ENCODE data around the gene SLC51A. TPM values are rescaled to one million over a fixed set of nuclear protein-coding genes. Genes with fewer than 3 reads are reported as not detected.

The SLC51A gene
- total and polyA plus RNA-seq, 2 donors (not counting 1 experiment from before 2014, with no cell fraction given) = not detected

DNA sequence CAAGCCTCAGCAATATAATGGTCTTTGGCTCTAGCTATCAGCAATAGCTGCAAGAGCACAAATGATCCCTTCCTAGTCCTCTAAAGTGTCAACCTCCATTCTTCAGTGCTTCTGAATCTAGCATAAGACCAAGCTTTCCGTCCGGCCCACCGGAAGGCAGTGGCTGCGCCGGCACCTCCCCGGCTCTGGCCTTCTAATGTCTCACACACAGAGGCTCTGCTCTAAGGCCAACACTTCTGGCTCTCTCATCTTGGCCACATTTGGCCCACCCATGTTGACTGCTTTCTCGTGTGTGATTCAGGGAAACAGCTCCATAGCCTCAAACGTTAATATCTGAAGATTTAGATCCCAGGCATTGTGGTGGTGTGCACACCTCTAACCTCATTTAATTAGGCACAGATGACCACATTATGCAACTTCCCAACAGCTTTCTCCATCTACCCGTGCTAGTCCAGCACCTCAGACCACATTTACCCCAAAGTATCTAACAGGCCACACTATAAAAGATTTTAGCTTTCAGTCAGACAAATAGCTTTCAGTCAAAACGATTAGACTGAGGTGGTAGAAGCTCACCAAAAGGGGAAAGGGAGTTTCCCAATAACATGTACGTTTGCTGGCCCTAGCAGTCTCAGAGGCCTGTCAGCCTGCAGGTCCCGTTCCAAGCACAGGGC lies 19.3 kb downstream of the SLC51A start:
- DNase-seq (no peak), ATAC-seq (ENCODE audit: low read depth) (no peak)
- Mint-ChIP-seq H3K4me3 (no peak overlapping the region), H3K27ac (no peak overlapping the region), H3K9me3 (ENCODE audit: insufficient read depth) (no peaks in the 10 kb centered on the region), H3K4me1 (peaks cover 9% of the 10 kb centered on the region), H3K27me3 (no peaks in the 10 kb centered on the region)
- Histone ChIP-seq H3K9me3 (ENCODE audit: control extremely low read depth in 1 of 3, control insufficient read depth in 2 of 3, insufficient read depth in 1 of 3, low read length in 2 of 3) (no peaks in the 10 kb centered on the region), H3K4me1 (ENCODE audit: control insufficient read depth in 2 of 2, insufficient read depth in 2 of 2, low read length in 2 of 2) (peaks cover 0 to 5% of the 10 kb centered on the region in 2 donors), H3K36me3 (replicated peaks in 1 of 2; ENCODE audit: control extremely low read depth in 1 of 2, control insufficient read depth in 1 of 2, extremely low read depth in 1 of 2, insufficient read depth in 2 of 2, low read length in 1 of 2) (peaks cover 0 to 32% of the 10 kb centered on the region in 2 experiments), H3K9ac (ENCODE audit: low read length) (no peak overlapping the region), H2AFZ (ENCODE audit: insufficient read depth, low read depth, low read length, poor library complexity, severe bottlenecking) (no peak overlapping the region), H3K27ac (ENCODE audit: low read length in 2 of 2) (no peak overlapping the region), H4K20me1 (ENCODE audit: control insufficient read depth, insufficient read depth, low read length, poor library complexity, severe bottlenecking) (no peaks in the 10 kb centered on the region), H3K27me3 (replicated peaks in 1 of 4; ENCODE audit: control extremely low read depth in 1 of 4, control insufficient read depth in 3 of 4, insufficient read depth in 4 of 4, low read length in 3 of 4) (no peaks in the 10 kb centered on the region), H3K4me2 (replicated peaks; ENCODE audit: low read depth, low read length, poor library complexity, severe bottlenecking) (no peak overlapping the region), H3K4me3 (ENCODE audit: control extremely low read depth in 1 of 5, extremely low read depth in 1 of 5, insufficient read depth in 1 of 5, low read depth in 2 of 5, low read length in 4 of 5) (no peak overlapping the region), H3K79me2 (ENCODE audit: control insufficient read depth, insufficient read depth, low read length) (no peaks in the 10 kb centered on the region)
- POLR2A ChIA-PET = no interaction called here
- CTCF ChIA-PET = interaction anchor here (1.1 to 1.9 kb wide), 2 partner anchors 18 to 162 kb away, joined by 3 to 8 read pairs; no protein-coding TSS in a partner anchor
- intact Hi-C loops (cut with micrococcal nuclease) = no loop called here
- 92% methylated on average over 11 of the region's 12 CpGs for WGBS (ENCODE audit: insufficient coverage)
- TF ChIP-seq, protein P1, sequence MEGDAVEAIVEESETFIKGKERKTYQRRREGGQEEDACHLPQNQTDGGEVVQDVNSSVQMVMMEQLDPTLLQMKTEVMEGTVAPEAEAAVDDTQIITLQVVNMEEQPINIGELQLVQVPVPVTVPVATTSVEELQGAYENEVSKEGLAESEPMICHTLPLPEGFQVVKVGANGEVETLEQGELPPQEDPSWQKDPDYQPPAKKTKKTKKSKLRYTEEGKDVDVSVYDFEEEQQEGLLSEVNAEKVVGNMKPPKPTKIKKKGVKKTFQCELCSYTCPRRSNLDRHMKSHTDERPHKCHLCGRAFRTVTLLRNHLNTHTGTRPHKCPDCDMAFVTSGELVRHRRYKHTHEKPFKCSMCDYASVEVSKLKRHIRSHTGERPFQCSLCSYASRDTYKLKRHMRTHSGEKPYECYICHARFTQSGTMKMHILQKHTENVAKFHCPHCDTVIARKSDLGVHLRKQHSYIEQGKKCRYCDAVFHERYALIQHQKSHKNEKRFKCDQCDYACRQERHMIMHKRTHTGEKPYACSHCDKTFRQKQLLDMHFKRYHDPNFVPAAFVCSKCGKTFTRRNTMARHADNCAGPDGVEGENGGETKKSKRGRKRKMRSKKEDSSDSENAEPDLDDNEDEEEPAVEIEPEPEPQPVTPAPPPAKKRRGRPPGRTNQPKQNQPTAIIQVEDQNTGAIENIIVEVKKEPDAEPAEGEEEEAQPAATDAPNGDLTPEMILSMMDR (IDR thresholded peaks at IDR 0.05) = no peak
- TF ChIP-seq EZH2 (IDR thresholded peaks at IDR 0.05; ENCODE audit: borderline replicate concordance, insufficient read depth, low read depth, low read length, poor library complexity, severe bottlenecking) = no peak

DNA sequence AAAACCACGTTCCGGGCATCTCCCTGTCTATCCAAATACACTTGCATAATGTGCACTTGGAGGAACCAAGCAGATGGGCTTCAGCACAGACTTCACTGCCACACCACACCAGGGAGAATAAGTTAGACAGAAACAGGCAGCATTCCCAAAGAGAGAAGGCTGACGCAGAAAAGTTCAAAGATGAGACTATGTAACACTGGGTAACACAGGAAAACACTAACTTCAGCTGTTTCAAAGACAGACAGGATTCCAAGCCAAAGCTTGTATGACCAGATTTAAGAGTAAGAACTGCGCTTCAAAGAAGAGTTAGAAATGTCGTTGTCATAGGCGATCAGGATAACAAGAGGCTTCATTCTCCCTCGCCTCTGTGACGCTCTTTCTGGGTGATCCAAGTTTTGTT lies 19.9 kb downstream of the SLC51A start:
- Histone ChIP-seq H3K27ac (ENCODE audit: low read length in 2 of 2) (no peak overlapping the region), H3K36me3 (replicated peaks in 1 of 2; ENCODE audit: control extremely low read depth in 1 of 2, control insufficient read depth in 1 of 2, extremely low read depth in 1 of 2, insufficient read depth in 2 of 2, low read length in 1 of 2) (peaks cover 0 to 33% of the 10 kb centered on the region in 2 experiments), H3K79me2 (ENCODE audit: control insufficient read depth, insufficient read depth, low read length) (no peaks in the 10 kb centered on the region), H3K9ac (ENCODE audit: low read length) (no peak overlapping the region), H4K20me1 (ENCODE audit: control insufficient read depth, insufficient read depth, low read length, poor library complexity, severe bottlenecking) (no peaks in the 10 kb centered on the region), H3K27me3 (replicated peaks in 1 of 4; ENCODE audit: control extremely low read depth in 1 of 4, control insufficient read depth in 3 of 4, insufficient read depth in 4 of 4, low read length in 3 of 4) (no peaks in the 10 kb centered on the region), H3K4me3 (ENCODE audit: control extremely low read depth in 1 of 5, extremely low read depth in 1 of 5, insufficient read depth in 1 of 5, low read depth in 2 of 5, low read length in 4 of 5) (no peak overlapping the region), H3K4me1 (ENCODE audit: control insufficient read depth in 2 of 2, insufficient read depth in 2 of 2, low read length in 2 of 2) (peaks cover 0 to 5% of the 10 kb centered on the region in 2 donors), H3K4me2 (replicated peaks; ENCODE audit: low read depth, low read length, poor library complexity, severe bottlenecking) (no peak overlapping the region), H2AFZ (ENCODE audit: insufficient read depth, low read depth, low read length, poor library complexity, severe bottlenecking) (no peak overlapping the region), H3K9me3 (ENCODE audit: control extremely low read depth in 1 of 3, control insufficient read depth in 2 of 3, insufficient read depth in 1 of 3, low read length in 2 of 3) (no peaks in the 10 kb centered on the region)
- Mint-ChIP-seq H3K4me1 (peaks cover 9% of the 10 kb centered on the region), H3K4me3 (no peak overlapping the region), H3K27me3 (no peaks in the 10 kb centered on the region), H3K27ac (no peak overlapping the region), H3K9me3 (ENCODE audit: insufficient read depth) (no peaks in the 10 kb centered on the region)
- no peak for TF ChIP-seq EZH2 (IDR thresholded peaks at IDR 0.05; ENCODE audit: borderline replicate concordance, insufficient read depth, low read depth, low read length, poor library complexity, severe bottlenecking)
- TF ChIP-seq, protein P1 (IDR thresholded peaks at IDR 0.05) = no peak
- DNase-seq (no peak), ATAC-seq (ENCODE audit: low read depth) (no peak)
- WGBS (ENCODE audit: insufficient coverage) = 100% methylated on average over 6 of the region's 8 CpGs
- ChIA-PET POLR2A (no interaction called here), CTCF (interaction anchor here (1.1 to 1.9 kb wide), 2 partner anchors 17 to 163 kb away, joined by 3 to 8 read pairs; no protein-coding TSS in a partner anchor)
- intact Hi-C loops (cut with micrococcal nuclease) = no loop called here

All from B cell (primary cell).